ENCODE data around the gene FGB.

The FGB gene

GRCh38 chr4:154551872-154552686, 10.7 kb upstream of the FGB start:
- no peak overlapping the region for H3K4me3 ChIP-seq (ENCODE audit: low read depth, low read length)
- TF ChIP-seq, protein P1, sequence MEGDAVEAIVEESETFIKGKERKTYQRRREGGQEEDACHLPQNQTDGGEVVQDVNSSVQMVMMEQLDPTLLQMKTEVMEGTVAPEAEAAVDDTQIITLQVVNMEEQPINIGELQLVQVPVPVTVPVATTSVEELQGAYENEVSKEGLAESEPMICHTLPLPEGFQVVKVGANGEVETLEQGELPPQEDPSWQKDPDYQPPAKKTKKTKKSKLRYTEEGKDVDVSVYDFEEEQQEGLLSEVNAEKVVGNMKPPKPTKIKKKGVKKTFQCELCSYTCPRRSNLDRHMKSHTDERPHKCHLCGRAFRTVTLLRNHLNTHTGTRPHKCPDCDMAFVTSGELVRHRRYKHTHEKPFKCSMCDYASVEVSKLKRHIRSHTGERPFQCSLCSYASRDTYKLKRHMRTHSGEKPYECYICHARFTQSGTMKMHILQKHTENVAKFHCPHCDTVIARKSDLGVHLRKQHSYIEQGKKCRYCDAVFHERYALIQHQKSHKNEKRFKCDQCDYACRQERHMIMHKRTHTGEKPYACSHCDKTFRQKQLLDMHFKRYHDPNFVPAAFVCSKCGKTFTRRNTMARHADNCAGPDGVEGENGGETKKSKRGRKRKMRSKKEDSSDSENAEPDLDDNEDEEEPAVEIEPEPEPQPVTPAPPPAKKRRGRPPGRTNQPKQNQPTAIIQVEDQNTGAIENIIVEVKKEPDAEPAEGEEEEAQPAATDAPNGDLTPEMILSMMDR (IDR thresholded peaks at IDR 0.05; ENCODE audit: borderline replicate concordance, insufficient read depth, low read depth, low read length), result peak; percentile 64

DNA sequence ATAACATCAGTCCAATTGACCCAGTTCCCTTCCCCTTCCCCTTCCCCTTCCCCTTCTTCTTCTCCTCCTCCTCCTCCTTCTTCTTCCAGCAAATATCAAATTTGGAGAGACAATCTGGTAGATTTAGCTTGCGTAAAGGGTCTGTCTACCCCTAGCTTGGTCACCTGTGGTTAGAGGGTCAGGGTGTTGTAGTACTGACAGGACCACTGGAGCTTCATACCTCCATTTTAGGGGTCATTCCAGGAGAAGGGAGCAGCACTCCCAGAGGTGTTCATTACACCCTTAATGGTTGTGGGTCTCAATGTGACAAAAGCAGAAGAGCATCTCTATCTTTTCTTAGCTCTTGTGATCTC, 3.7 kb upstream of the FGB start:
- TF ChIP-seq, protein P1 (IDR thresholded peaks at IDR 0.05; ENCODE audit: borderline replicate concordance, insufficient read depth, low read depth, low read length), result no peak
- no peak overlapping the region for H3K4me3 ChIP-seq (ENCODE audit: low read depth, low read length)

DNA sequence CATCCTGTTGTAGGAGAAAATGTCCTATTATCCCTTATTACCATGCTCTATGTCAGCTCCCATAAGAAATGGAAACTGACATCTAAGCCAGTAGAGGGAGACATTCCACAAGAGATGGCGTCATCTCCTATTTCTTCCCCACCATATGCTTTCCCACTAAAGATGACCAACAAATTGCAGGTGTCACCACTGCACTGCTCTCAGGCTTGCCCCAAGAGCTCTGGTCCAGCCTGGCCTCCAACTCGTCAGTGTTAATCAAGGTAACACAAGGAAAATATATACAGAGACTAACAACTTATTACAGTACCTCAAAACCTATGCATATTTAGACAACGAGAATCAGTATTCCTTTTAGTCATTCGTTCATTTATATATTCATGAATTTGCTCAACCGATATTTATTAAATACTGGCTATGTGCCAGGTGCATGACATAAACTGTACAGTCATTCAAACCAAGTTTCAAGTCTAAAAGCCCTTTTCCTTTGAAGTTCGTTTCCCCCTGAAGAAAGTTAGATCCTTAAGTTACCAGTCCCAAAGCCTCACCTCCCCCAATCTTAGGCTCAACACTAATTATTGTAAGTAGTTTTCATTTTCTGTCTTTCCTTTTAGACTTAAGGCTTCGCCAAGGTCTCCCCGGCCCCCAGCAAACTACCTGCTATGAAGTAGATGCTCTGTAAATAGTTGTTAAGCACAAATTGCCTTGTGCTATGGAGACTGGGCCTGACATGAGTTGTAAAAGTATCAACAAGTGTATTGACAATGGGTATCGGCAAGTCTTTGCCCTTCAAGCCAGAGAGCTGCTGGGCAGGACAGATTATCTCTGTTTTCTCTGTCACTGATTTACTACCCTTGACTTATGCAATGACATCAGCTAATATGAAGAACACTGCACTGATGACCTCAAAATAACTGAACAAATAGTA, 3.1 kb upstream of the FGB start:
- TF ChIP-seq, protein P1 (IDR thresholded peaks at IDR 0.05; ENCODE audit: borderline replicate concordance, insufficient read depth, low read depth, low read length), result peak; percentile 42; the same call in 1 of the 2 replicates
- no peak overlapping the region for H3K4me3 ChIP-seq (ENCODE audit: low read depth, low read length)

GRCh38 chr4:154560419-154560801, 2.4 kb upstream of the FGB start:
- TF ChIP-seq, protein P1 (IDR thresholded peaks at IDR 0.05; ENCODE audit: borderline replicate concordance, insufficient read depth, low read depth, low read length), result no peak
- no peak overlapping the region for H3K4me3 ChIP-seq (ENCODE audit: low read depth, low read length)

DNA sequence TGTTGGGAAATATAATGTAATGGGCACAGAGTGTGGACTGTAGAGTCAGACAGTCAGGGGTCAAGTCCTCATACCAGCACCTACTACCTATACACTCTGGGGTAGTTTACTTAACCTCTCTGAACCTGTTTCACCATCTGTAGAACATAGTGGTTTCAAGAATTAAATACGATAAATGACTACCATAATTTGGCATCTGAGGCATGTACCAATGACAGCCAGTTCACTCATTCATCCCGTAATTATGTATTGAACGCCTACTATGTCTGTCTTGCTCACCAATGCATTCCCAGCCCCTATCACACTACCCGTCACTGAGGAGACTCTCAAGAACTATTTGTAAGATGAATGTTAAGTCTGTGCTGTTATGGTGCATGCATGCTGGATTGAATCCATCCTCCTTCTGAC, 2.0 kb upstream of the FGB start:
- TF ChIP-seq, protein P1 (IDR thresholded peaks at IDR 0.05; ENCODE audit: borderline replicate concordance, insufficient read depth, low read depth, low read length), result no peak
- H3K4me3 ChIP-seq (ENCODE audit: low read depth, low read length), result no peak overlapping the region

GRCh38 chr4:154564311-154564710, 1.5 kb downstream of the FGB start:
- no peak overlapping the region for H3K4me3 ChIP-seq (ENCODE audit: low read depth, low read length)
- TF ChIP-seq, protein P1 (IDR thresholded peaks at IDR 0.05; ENCODE audit: borderline replicate concordance, insufficient read depth, low read depth, low read length), result no peak

Measured in GM12875 (cell line).